ENCODE results near the gene ARHGAP42.
"Not testable (repeated sequence)": the region's sequence is repeated elsewhere in the genome, so short reads cannot be mapped to it uniquely, and the experiment has no call there.

The ARHGAP42 gene

DNA sequence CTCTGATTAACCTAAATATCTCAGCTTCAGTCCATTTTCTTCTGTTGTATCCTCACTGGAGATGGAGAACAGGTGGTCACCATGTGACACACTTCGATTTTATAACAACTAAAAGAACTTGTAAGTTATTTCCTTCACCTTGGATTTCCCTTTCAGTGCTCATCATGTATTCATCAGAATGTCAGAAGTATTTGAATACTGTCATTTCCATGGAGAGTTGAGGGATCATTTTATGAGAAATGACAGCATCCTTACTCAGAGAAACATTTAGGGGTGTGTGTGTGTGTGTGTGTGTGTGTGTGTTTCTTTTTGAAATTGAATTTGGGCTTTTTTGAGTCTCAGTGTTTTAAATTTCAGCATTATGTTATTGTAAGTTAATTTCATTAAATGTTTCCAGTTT is 205.8 kb downstream of the ARHGAP42 start:
- no peak for TF ChIP-seq CSDC2 (CRISPR knock-in tag; IDR thresholded peaks at IDR 0.05)
- TF ChIP-seq ISL1 (CRISPR knock-in tag; IDR thresholded peaks at IDR 0.05), result no peak
- no peak for TF ChIP-seq BACH2 (CRISPR knock-in tag; IDR thresholded peaks at IDR 0.05; ENCODE audit: borderline replicate concordance)
- ATAC-seq, result no peak

DNA sequence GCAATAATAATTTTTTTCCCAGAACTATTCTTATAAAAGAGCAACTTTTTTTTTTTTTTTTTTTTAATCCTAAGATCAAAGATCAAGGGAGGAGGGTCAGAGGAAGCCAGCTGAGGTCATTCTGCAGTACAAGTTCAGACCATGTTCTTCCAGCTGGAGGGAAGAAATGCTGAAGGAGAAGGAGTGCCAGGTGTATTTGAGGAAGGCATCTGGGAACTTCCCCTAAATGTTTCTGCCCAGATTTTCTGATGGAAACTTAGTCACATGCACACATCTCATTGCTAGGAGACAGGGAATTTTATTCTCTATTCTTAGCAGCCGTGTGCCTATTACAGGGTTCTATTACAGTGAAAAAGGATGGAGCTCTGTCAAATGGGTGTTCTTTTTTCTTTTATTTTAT is 208.4 kb downstream of the ARHGAP42 start:
- ATAC-seq, result no peak
- TF ChIP-seq GLIS3 (CRISPR knock-in tag; IDR thresholded peaks at IDR 0.05) (no peak), OSR1 (CRISPR knock-in tag; IDR thresholded peaks at IDR 0.05) (no peak), CSDC2 (CRISPR knock-in tag; IDR thresholded peaks at IDR 0.05) (no peak), ZFP3 (CRISPR knock-in tag; IDR thresholded peaks at IDR 0.05) (no peak), ZFP30 (CRISPR knock-in tag; IDR thresholded peaks at IDR 0.05) (no peak), ZC3H10 (CRISPR knock-in tag; IDR thresholded peaks at IDR 0.05) (no peak), RARB (CRISPR knock-in tag; IDR thresholded peaks at IDR 0.05) (no peak), ISL1 (CRISPR knock-in tag; IDR thresholded peaks at IDR 0.05) (no peak), TCF4 (CRISPR knock-in tag; IDR thresholded peaks at IDR 0.05; ENCODE audit: borderline replicate concordance) (no peak), ZNF565 (CRISPR knock-in tag; conservative IDR thresholded peaks at IDR 0.05; ENCODE audit: low read depth) (no peak), CSRNP3 (CRISPR knock-in tag; IDR thresholded peaks at IDR 0.05) (no peak), ZNF70 (CRISPR knock-in tag; IDR thresholded peaks at IDR 0.05) (no peak), PATZ1 (CRISPR knock-in tag; IDR thresholded peaks at IDR 0.05; ENCODE audit: borderline replicate concordance) (no peak), SNAI2 (CRISPR knock-in tag; IDR thresholded peaks at IDR 0.05) (no peak), TSHZ2 (CRISPR knock-in tag; IDR thresholded peaks at IDR 0.05) (no peak), ESRRG (CRISPR knock-in tag; IDR thresholded peaks at IDR 0.05) (no peak), ARNTL (CRISPR knock-in tag; IDR thresholded peaks at IDR 0.05; ENCODE audit: borderline replicate concordance, low read depth) (no peak)
- TF ChIP-seq, protein P1, sequence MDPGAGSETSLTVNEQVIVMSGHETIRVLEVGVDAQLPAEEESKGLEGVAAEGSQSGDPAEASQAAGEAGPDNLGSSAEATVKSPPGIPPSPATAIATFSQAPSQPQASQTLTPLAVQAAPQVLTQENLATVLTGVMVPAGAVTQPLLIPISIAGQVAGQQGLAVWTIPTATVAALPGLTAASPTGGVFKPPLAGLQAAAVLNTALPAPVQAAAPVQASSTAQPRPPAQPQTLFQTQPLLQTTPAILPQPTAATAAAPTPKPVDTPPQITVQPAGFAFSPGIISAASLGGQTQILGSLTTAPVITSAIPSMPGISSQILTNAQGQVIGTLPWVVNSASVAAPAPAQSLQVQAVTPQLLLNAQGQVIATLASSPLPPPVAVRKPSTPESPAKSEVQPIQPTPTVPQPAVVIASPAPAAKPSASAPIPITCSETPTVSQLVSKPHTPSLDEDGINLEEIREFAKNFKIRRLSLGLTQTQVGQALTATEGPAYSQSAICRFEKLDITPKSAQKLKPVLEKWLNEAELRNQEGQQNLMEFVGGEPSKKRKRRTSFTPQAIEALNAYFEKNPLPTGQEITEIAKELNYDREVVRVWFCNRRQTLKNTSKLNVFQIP (CRISPR knock-in tag; IDR thresholded peaks at IDR 0.05; ENCODE audit: borderline replicate concordance, low read depth), result no peak

DNA sequence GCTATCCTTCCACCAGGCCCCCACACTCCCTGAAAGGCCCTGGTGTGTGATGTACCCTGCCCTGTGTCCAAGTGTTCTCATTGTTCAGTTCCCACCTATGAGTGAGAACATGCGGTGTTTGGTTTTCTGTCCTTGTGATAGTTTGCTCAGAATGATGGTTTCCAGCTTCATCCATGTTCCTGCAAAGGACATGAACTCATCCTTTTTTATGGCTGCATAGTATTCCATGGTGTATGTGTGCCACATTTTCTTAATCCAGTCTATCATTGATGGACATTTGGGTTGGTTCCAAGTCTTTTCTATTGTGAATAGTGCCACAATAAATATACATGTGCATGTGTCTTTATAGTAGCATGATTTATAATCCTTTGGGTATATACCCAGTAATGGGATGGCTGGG is 208.9 kb downstream of the ARHGAP42 start:
- not testable (repeated sequence) for ATAC-seq

DNA sequence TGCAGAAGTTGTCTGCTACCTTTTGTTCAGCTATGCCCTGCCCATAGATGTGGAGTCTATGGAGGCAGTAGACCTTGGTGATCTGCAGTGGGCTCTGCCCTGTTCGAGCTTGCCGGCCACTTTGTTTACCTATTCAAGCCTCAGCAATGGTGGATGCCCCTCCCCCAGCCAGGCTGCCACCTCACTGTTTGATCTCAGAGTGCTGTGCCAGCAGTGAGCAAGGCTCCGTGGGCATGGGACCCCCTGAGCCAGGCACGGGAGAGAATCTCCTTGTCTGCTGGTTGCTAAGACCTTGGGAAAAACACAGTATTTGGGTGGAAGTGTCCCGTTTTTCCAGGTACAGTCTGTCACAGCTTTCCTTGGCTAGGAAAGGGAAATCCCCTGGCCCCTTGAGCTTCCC is 214.4 kb downstream of the ARHGAP42 start:
- ATAC-seq, result not testable (repeated sequence)

GRCh38 chr11:100902454-100903141 is 215.5 kb downstream of the ARHGAP42 start:
- no peak for ATAC-seq
- TF ChIP-seq ZC3H10 (CRISPR knock-in tag; IDR thresholded peaks at IDR 0.05) (no peak), SNAI2 (CRISPR knock-in tag; IDR thresholded peaks at IDR 0.05) (no peak), PATZ1 (CRISPR knock-in tag; IDR thresholded peaks at IDR 0.05; ENCODE audit: borderline replicate concordance) (no peak), ZFP30 (CRISPR knock-in tag; IDR thresholded peaks at IDR 0.05) (no peak), ARNTL (CRISPR knock-in tag; IDR thresholded peaks at IDR 0.05; ENCODE audit: borderline replicate concordance, low read depth) (no peak), ESRRG (CRISPR knock-in tag; IDR thresholded peaks at IDR 0.05) (no peak), CSRNP3 (CRISPR knock-in tag; IDR thresholded peaks at IDR 0.05) (no peak), GLIS3 (CRISPR knock-in tag; IDR thresholded peaks at IDR 0.05) (no peak), ZFP3 (CRISPR knock-in tag; IDR thresholded peaks at IDR 0.05) (no peak), BACH2 (CRISPR knock-in tag; IDR thresholded peaks at IDR 0.05; ENCODE audit: borderline replicate concordance) (no peak), ZNF70 (CRISPR knock-in tag; IDR thresholded peaks at IDR 0.05) (no peak), PPARA (CRISPR knock-in tag; IDR thresholded peaks at IDR 0.05; ENCODE audit: borderline replicate concordance) (no peak)
- TF ChIP-seq, protein P1 (CRISPR knock-in tag; IDR thresholded peaks at IDR 0.05; ENCODE audit: borderline replicate concordance, low read depth), result no peak
